Measurements from ENCODE around the gene GFER. TPM values are rescaled to one million over a fixed set of nuclear protein-coding genes. Genes with fewer than 3 reads are reported as not detected.

The GFER gene
- total and polyA plus RNA-seq, 9 of the 15 experiments (the other 6 are each of a cell fraction or from before 2014, with no cell fraction given), result 4.3 to 53.7 (median 19.8) TPM

GRCh38 chr16:1964506-1965395 is 19.2 kb upstream of the GFER start, which contains the start of gene RPS2 (continued):
- TF ChIP-seq ZNF449 (CRISPR knock-in tag; IDR thresholded peaks at IDR 0.05) (no peak), NFXL1 (CRISPR knock-in tag; IDR thresholded peaks at IDR 0.05) (no peak), PHB (CRISPR knock-in tag; IDR thresholded peaks at IDR 0.05) (peak; percentile 77; the same call in 1 of the 2 replicates), ASH1L (IDR thresholded peaks at IDR 0.05; ENCODE audit: borderline replicate concordance, low read depth, partially characterized antibody) (no peak), ZNF407 (IDR thresholded peaks at IDR 0.05; ENCODE audit: low read depth) (no peak), NONO (IDR thresholded peaks at IDR 0.05; ENCODE audit: low read depth in 2 of 2, low read length in 1 of 2) (peak; percentile 81 to 98; a peak in 3 of 4 replicates), FOXK1 (CRISPR knock-in tag; IDR thresholded peaks at IDR 0.05; ENCODE audit: borderline replicate concordance) (peak; percentile 58; the same call in 1 of the 2 replicates), HMG20A (CRISPR knock-in tag; conservative IDR thresholded peaks at IDR 0.05) (no peak), FOXP1 (CRISPR knock-in tag; IDR thresholded peaks at IDR 0.05) (peak; percentile 86; the same call in 1 of the 2 replicates), ZZZ3 (IDR thresholded peaks at IDR 0.05) (peak; percentile 98), KDM1A (IDR thresholded peaks at IDR 0.05) (no peak), TFAP4 (CRISPR knock-in tag; IDR thresholded peaks at IDR 0.05; ENCODE audit: borderline replicate concordance) (peak; percentile 63), ELF1 (tag; IDR thresholded peaks at IDR 0.05) (peak; percentile 72), U2AF2 (optimal IDR thresholded peaks at IDR 0.05; ENCODE audit: low read depth, low read length) (no peak), NFIX (CRISPR knock-in tag; IDR thresholded peaks at IDR 0.05; ENCODE audit: low read depth) (no peak), GTF2B (IDR thresholded peaks at IDR 0.05; ENCODE audit: extremely low read depth, insufficient read length) (peak; percentile 94)
